ENCODE data around the gene WDR48.

WDR48 gene

DNA sequence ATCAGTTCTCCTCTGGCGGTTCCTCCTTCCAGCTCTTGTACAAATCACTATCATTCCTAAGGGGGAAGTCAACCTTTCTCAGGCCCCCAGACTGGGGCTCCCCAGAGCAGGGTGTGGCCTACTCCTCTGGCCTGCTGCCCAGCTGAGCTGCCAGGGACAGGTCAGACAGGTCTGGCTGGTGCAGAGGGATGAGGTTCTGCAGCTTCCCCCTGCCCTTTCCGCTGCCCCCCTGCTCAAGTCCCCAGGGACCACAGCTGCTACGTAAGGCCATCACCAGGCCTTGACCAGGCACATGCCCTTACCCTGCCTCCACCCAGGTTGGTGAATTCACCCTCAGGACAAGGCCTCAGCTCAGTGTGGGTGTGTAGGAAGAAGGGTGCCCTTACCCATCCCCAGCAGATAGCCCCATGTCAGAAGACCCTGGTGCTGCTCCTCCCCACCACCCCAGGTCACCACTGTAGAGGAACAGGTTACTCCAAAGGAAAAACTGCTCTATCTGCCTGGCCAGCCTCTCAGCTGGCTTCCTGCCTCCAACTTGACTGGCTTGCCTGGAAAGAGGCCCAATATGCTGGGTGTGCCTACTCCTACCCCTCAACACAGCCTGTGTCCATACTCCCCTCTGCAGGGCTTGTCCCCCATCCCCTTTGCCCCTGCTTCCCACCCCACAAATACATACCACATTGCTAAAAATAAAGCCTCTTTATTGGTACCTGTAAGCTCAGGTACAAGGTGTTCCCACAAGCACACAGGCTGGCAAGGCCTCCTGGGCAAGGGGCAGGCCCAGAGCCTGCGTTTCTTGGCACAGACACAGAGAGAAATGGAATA lies 89.6 kb downstream of the WDR48 start:
- no peak for DNase-seq

DNA sequence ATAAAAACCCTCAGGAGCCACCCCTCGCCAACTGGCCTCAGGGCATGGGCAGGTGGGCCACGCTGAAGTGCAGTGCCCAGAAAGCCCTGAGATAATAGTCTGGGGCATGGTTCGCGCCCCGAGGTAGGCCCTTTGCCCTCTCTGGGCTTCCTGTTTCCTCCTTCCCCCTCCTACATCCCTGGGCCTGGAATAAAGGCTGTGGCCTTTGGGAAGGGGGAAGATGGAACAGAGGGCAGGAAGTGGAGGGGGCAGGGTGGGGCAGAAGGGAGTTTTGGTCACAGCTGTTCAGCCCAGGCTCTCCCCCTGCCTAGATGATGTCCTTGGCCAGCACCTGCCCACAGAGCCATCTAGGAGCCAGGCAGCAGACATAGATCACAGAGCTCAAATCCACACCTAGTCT lies 90.3 kb downstream of the WDR48 start:
- DNase-seq = no peak

DNA sequence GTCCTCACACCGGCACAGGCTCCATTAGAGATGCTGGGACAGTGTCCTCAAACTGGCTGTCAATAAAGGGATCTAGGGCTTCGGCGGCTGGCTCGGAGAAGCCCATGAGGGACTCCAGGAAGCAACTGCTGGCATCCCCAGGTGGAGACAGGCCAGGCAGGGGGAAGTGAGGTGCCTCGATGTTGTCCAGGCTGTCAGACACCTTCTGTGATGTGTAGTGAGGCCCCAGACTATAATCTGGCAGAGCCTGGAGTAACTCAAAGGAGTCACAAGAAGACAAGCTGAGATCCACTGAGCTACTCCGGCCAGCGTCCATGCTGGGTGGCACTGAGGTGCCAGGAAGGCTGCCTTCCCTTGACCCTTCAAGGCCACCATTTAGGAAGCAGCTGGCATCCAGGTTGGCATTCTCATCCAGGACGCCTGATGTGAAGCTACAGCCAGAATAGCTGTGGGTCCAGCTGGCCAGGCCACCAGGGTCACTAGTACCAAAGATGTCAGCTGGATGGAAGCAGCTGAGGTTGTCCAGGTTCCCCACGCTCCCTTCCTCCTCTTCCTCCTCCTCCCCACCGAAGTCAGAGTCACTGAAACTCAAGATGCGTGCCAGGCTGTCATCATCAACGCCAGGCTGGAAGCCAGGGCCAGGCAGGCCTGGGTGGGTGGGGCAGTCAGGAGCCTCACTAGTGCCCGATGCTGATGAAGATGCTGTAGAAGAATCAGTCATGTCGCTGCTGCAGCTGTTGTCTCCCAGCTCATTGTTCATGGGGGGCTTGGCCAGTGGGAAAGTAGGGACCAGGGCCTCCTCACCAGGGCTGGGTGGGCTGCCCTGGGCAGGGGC lies 91.5 kb downstream of the WDR48 start:
- DNase-seq = no peak

DNA sequence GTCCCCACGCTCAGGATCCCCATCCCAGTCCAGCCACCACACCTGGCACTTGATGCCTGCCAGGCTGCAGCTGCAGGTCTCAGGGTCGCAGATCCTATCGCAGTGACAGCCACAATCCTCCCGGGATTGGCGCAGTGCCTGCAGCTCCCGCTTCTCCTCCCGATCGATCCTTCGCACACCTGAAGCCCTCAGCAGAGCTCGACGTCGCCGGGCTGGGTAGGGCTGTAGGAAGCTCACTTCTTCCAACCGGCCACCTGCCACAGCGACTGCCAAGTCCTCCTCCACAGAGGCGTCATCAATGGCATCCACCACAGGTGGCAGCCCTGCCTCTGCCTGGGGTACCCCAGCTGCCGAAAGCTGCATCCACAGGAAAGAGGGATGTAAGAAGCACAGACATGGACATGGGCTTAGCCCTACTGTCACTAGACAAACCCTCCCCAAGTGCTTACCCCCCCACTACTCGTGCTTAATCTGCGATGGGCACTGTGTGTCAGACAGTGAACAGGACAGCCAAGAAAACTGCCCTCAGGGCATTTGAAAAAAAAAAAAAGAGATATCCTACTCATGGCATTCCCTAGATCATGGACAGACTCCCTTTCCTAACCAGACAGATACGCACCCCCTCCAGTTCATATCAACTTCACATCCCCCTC lies 92.4 kb downstream of the WDR48 start:
- DNase-seq = no peak

DNA sequence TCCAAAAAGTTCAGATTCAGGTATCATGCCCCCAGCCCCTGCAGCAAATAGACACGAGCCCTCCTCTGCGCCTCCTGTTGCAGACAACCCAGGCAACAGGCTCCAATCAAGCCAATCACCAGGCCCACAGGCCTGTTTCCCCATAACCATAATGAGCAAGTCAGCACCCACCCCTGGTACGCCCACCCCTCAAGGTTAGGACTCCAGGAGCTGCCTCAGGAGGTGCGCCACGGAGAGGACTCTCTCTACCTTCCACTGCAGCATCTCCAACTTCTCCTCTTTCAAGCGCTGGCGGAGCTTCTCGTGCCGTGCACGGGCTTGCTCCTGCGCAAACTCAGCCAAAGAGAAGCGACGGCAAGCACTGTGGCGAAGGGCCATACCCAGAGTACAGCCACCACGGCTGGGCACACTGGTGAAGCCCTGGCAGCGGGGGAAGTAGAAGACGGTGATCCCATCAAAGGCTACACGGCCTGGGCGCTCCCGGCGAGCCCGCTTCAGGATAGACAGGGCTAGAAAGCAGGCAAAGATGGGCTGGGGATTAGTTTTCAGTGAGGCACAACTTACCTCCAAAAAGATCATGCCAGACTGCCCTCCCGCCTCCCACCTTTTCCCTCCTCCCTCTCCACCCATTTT lies 93.0 kb downstream of the WDR48 start:
- no peak for DNase-seq

DNA sequence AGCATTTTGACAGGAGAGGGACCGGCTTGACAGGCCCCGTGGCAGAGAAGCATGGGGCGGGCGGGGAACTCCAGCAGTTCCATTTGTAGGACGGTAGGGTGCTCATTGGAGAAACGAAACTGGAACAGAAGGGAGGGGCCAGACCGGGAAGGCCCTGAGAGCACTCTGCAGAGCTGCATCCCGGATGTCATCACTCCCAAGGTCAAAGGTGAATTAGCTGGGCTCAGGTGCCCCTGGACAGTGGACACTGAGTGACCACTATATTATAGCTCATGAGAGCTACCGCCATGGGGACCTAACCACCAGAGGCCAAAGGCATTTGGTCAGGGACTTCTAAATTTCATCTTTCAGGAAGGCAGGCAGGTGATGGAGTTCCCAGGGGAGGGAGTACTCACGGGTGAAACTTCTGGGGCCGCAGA lies 94.3 kb downstream of the WDR48 start:
- no peak for DNase-seq

Measured in activated CD4-positive, CD25-positive, alpha-beta regulatory T cell (primary cell).